ENCODE results near the gene SNAI3. TPM values are rescaled to one million over a fixed set of nuclear protein-coding genes. Genes with fewer than 3 reads are reported as not detected.
A peak's percentile ranks its signal among the peaks of the same experiment; 100 is the strongest.

Gene SNAI3
- 0.74 TPM for polyA plus RNA-seq (2012; ENCODE audit: insufficient read length, low read depth)

DNA sequence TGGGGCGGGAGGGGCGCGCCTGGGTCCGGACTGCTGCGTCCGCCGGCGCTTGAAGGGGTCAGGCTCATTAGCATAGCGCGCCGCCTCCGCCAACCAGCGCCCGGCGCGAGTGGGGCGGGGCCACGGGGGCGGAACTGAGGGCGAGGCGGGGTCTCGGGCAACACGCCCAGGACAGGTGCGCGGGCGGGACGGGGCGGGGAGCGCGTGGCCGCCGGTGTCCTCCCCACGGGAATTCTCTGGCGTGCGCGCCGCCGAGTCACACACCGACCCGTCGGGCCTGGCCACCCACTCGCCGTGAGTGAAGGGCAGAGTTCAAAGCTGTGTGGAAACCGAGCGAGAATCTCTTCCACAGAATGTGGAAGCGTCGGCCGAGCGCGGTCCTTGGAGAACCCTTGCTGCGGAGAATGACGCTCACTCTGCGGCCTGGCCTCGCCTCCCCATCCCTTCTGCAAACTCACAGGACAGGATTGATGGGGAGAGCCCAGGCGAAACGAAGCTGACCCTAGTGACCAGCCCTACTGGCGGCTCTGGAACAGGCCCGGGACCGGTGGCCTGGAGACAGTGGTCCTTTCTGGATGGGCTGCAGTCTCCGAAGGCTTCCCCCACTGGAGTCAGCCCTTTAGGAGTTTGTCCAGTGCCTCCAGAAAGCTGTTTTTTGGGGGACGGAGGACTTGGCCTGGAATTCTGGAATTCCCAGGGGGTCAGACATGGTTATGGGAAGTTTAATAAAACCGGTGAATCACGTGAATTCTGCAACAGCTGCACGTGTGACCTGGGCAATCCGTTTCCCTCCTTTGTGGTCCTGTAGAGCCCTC, at the start of gene SNAI3:
SNAI3 (minus strand) TSS at position 69 of the 815 bp plus-strand sequence. CDS start 101 bp downstream, outside the sequence.
- TF ChIP-seq POLR2AphosphoS5 (IDR thresholded peaks at IDR 0.05; ENCODE audit: low read depth, low read length), result no peak
- TF ChIP-seq, protein P1, sequence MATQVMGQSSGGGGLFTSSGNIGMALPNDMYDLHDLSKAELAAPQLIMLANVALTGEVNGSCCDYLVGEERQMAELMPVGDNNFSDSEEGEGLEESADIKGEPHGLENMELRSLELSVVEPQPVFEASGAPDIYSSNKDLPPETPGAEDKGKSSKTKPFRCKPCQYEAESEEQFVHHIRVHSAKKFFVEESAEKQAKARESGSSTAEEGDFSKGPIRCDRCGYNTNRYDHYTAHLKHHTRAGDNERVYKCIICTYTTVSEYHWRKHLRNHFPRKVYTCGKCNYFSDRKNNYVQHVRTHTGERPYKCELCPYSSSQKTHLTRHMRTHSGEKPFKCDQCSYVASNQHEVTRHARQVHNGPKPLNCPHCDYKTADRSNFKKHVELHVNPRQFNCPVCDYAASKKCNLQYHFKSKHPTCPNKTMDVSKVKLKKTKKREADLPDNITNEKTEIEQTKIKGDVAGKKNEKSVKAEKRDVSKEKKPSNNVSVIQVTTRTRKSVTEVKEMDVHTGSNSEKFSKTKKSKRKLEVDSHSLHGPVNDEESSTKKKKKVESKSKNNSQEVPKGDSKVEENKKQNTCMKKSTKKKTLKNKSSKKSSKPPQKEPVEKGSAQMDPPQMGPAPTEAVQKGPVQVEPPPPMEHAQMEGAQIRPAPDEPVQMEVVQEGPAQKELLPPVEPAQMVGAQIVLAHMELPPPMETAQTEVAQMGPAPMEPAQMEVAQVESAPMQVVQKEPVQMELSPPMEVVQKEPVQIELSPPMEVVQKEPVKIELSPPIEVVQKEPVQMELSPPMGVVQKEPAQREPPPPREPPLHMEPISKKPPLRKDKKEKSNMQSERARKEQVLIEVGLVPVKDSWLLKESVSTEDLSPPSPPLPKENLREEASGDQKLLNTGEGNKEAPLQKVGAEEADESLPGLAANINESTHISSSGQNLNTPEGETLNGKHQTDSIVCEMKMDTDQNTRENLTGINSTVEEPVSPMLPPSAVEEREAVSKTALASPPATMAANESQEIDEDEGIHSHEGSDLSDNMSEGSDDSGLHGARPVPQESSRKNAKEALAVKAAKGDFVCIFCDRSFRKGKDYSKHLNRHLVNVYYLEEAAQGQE (IDR thresholded peaks at IDR 0.05; ENCODE audit: insufficient read depth in 1 of 2, low read depth in 2 of 2, low read length in 2 of 2), result no peak
- TF ChIP-seq FOXP2 (optimal IDR thresholded peaks at IDR 0.05; ENCODE audit: borderline replicate concordance, extremely low read depth, extremely low read length, insufficient read depth), result peak; percentile 43

DNA sequence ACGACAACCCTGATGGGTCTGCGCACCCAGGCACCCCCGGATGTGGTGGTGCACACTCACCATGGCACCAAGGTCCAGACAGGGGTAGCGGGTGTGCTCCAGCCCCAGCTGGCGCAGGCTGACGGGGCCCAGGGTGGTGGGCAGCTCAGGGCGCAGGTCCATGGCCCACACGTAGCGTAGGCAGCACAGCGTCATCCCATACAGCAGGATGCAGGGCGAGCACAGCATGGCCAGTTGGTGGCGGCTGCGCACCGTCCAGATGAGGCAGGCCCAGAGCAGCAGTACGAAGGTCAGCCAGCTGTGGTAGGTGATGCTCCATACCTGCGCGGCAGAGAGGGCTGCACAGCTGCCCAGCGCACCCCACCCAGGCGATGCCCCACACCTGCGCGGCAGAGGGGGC, 49.8 kb upstream of the SNAI3 start:
- no peak for TF ChIP-seq POLR2AphosphoS5 (IDR thresholded peaks at IDR 0.05; ENCODE audit: low read depth, low read length)
- TF ChIP-seq FOXP2 (optimal IDR thresholded peaks at IDR 0.05; ENCODE audit: borderline replicate concordance, extremely low read depth, extremely low read length, insufficient read depth), result no peak
- no peak for TF ChIP-seq TAF1 (IDR thresholded peaks at IDR 0.05; ENCODE audit: borderline replicate concordance, insufficient read depth, low read length)
- TF ChIP-seq, protein P1 (IDR thresholded peaks at IDR 0.05; ENCODE audit: insufficient read depth in 1 of 2, low read depth in 2 of 2, low read length in 2 of 2), result no peak
- no peak for TF ChIP-seq SIN3A (IDR thresholded peaks at IDR 0.05; ENCODE audit: borderline replicate concordance, insufficient read depth, low read length)

DNA sequence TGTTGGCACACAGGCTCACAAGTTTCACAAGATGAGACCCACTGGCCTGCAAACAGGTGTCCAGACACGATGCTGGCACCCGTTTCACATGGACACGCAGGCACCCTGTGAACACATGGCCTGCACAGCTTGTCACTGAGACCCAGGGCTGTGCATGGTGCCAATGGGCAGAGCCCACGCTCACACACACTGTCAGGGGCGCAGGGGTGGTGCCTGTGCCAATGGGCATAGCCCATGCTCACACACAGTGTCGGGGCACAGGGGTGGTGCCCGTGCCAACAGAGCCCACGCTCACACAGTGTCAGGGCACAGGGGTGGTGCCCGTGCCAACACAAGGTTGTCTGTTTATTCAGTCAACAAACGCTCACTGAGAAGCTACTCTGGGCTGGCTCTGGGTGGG, 49.3 kb upstream of the SNAI3 start:
- TF ChIP-seq POLR2AphosphoS5 (IDR thresholded peaks at IDR 0.05; ENCODE audit: low read depth, low read length) (no peak), TAF1 (IDR thresholded peaks at IDR 0.05; ENCODE audit: borderline replicate concordance, insufficient read depth, low read length) (no peak), FOXP2 (optimal IDR thresholded peaks at IDR 0.05; ENCODE audit: borderline replicate concordance, extremely low read depth, extremely low read length, insufficient read depth) (no peak), SIN3A (IDR thresholded peaks at IDR 0.05; ENCODE audit: borderline replicate concordance, insufficient read depth, low read length) (no peak)
- TF ChIP-seq, protein P1 (IDR thresholded peaks at IDR 0.05; ENCODE audit: insufficient read depth in 1 of 2, low read depth in 2 of 2, low read length in 2 of 2), result no peak

DNA sequence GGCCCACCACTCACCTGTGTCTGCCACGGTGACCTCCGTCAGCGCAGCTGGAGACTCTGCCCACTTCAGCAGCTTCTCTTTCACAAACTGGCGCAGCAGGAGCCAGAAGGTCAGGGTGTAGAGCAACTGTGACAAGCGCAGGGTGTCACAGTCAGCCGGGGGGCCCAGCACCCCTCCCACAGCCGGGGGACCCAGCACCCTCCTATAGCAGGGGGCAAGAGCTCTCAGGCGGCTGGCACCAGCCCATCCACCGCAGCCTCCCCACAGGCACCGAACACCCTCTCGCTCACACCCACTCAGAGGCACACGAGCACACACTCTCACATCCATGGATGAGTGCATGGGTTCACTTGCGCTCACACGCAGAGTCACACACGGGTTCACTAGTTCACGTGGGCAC, 48.8 kb upstream of the SNAI3 start:
- TF ChIP-seq TAF1 (IDR thresholded peaks at IDR 0.05; ENCODE audit: borderline replicate concordance, insufficient read depth, low read length), result no peak
- TF ChIP-seq FOXP2 (optimal IDR thresholded peaks at IDR 0.05; ENCODE audit: borderline replicate concordance, extremely low read depth, extremely low read length, insufficient read depth), result no peak
- TF ChIP-seq POLR2AphosphoS5 (IDR thresholded peaks at IDR 0.05; ENCODE audit: low read depth, low read length), result no peak
- TF ChIP-seq, protein P1 (IDR thresholded peaks at IDR 0.05; ENCODE audit: insufficient read depth in 1 of 2, low read depth in 2 of 2, low read length in 2 of 2), result no peak
- no peak for TF ChIP-seq SIN3A (IDR thresholded peaks at IDR 0.05; ENCODE audit: borderline replicate concordance, insufficient read depth, low read length)

All from PFSK-1 (cell line).